Measurements from ENCODE around the gene TRIM40.

The TRIM40 gene, protein sequence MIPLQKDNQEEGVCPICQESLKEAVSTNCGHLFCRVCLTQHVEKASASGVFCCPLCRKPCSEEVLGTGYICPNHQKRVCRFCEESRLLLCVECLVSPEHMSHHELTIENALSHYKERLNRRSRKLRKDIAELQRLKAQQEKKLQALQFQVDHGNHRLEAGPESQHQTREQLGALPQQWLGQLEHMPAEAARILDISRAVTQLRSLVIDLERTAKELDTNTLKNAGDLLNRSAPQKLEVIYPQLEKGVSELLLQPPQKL

DNA sequence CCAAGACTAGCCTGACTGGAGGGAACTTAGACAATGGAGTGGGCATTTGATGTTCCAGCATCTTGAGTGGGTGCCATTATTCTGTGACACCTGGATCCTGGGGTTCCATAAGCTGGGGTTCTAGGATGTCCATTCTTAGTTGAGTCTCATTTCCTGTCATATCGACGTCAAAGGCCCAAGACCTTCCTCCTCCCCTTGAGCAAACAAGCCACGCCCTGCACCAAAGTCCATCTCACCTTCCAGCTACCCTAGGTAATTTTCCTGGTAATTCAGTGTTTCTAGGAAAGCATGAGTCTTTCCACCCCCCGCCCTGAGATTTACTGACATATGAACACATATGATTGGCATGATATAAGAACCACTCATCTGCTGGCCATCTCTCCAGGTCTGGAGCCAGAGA, at the start of gene TRIM40:
Gene TRIM40 (plus strand): TSS at position 384 of the 400 bp plus-strand sequence. CDS start 897 bp downstream, outside the sequence.
- DNase-seq (ENCODE audit: low read depth in 2 of 2) = no peak

DNA sequence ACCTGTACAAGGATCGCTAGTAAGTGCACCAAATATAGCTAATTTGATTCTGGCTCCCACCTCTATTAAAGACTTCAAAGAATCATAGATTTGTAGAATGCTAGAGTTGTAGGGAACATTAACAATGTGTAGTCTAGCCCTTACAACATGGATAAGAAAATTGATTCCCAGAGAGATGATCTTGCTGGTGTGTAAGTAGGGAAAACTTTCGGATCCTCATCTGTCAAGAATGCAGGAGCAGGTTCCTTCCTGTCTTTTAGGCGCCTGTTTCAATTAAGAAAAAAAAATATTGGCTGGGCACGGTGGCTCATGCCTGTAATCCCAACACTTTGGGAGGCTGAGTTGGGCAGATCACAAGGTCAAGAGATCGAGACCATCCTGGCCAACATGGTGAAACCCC, 48.1 kb upstream of the TRIM40 start:
- no peak for DNase-seq (ENCODE audit: low read depth in 2 of 2)

DNA sequence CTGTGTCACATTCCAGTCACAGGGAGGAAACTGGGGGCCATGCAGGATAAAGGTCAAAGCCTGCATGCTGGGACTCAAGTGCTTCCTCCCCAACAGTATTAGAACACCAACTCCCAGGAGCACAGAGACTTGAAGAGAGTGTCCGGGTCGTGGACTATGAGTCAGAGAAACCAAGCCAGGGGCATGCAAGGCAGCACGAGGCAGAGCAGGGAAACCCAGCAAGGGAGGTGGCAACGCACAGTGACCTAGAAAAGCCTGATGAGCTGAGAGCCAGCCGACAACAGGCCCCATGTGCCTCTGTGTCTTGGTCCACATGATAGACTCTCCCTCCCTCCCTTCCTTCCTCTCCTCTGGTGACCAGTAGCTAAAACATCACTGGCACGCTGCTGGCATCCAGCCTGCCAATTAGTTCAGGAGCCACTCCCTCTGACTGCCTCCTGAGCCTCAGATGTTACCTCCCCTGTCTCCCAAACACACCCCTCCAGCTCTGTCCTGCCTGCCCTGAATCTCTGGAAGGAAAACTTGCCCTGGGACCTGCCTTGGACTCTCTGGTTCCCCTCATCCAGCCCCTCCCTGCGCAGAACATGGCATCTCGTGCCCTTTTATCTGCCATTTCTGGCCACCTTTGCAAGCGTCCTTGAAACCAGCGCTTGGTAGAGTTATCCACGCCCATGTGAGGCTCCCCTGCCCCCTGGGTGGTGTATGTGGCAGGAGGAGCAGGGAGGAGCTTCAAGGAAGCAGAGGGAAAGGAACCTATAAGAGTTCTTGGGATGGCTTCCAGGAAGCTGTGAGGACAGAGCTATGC, 44.2 kb upstream of the TRIM40 start:
- DNase-seq (ENCODE audit: low read depth in 2 of 2) = no peak

DNA sequence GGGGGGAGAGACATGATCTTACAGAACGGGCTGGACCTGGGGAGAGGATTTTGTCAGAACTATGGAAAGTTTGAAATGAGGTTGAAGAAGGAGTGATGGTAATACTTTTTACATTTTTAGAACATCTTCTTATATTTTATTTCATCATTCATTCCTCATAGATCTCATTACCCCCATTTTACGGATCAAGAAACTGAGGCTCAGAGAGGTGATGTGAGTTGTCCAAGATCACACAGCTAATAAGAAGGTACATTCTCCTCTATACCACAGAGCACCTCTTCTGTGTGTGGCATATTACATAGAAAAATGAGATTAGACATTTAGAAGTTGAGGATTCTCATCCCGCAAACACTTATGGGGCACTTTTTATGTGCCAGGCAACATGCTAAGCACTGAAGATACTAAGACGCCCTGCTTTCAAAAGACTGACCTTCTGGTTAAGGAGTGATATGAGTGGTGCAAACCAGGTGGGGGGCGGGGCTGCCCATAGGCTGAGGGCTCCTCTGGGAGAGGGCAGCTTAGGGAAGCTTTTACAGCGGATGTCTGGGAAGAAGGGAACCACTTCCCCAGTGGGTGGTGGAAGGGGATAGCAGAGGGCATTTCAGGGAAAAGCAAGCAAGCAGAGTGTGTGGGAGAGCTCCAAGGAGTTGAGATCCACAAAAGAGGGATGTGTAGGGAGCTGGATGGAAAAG, 42.9 kb upstream of the TRIM40 start:
- DNase-seq (ENCODE audit: low read depth in 2 of 2) = no peak

DNA sequence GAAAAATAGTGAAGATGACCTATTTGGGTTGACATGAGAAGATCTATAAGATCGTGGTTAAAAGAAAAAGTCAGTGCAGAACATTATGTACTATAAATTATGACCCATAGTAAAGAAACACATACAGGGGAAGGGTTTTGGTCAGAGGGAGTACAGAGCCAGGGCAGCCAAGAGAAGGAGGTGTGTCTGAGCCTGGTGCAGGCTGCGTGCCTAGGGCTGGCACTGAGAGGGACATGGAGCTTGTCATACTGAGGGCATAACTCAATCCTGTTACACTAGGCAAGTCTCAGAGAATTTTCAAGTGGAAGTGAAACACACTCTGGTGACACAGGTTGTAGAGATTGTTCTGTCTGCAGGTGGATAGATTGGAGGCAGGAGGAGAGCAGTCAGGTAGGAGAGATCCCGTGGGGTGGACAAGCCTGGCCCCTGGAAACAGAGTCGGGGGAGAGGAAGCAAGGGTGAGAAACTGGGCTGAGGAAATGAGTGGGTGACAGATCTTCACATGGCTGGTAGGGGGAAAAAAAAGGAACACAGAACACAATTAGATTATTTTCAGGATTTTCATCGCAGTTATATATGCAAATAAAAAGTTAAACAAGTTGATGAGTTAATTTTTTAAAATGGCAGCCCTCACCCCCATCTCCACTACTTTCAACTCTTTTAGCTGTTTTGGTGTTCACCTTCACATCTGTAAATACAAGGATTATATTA, 41.8 kb upstream of the TRIM40 start:
- DNase-seq (ENCODE audit: low read depth in 2 of 2) = no peak

DNA sequence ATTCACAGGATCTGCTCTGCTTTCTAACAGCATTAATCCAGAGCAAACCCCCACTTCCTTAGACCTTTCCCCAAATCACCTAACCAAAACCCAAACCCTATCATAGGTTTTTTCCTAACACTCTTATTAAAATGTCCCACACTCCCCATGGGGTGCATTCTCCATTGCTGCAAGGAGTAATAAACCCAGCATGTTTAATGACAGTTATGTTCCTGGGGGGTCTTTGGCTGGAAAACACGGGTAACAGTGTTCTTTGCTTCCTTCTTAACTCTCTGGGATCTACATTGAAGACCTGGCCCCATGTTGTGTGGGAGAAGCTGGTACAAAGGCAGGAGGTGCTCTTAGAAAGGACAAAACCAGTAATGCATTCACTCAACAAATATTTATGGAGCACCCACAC, 39.1 kb upstream of the TRIM40 start:
- DNase-seq (ENCODE audit: low read depth in 2 of 2) = no peak

DNA sequence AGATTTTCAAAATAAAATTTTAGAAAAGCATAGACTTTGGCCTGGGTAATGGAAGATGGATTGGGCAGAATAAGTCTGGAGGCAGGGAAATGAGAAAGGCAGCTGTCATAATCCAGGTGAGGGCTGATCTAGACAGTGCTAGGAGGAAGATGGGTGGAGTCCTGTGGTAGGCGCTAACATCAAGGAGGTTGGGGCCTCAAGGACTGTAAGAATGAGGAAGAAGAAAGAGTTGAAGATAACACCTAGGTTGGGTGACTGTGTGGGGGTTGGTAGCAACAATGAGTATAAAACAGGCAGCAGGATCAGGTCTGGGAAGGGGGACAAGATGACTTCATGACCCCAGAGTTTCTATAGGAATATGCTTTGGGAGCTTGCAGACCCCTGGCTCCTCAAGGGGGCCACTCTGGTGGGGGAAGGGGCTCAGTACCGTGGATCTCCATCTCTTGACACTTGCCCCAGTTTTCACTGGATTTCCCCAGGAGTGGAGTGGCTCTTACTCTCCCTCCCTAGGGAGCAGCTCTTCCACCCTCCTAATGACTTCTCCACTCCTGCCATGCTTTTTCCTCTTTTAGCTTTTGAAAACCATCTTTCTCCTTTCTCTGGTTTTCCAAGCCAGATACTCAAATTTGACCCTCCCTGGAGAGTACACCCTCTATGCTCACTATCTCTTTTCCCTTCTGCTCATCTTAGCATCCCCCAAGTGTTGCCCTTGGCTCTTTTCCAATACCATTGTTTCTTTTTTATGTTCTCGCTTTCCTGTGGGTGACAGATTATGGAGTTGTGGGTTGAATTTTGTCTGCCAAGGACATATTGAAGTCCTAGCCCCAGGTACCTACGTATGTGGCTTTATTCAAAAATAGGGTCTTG, 37.8 kb upstream of the TRIM40 start:
- no peak for DNase-seq (ENCODE audit: low read depth in 2 of 2)

DNA sequence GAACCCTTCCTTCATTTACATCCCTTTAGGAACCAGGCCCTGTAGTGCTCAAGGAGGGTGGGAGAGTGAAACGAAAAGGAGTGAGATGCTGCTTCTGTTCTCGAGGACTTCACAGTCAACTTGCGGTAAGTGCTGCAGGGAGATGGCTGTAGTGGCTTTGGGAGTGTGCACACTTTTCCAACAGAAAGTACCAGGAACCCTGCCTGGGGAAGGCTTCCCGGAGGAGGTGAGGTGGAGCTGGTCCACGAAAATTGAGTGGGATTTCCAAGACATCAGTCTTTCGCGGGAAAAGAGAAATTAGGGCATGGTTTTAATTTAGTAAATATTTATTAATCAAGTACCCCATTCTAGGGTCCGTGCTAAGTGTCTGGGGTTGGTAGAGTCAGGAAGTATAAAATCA, 35.8 kb upstream of the TRIM40 start:
- no peak for DNase-seq (ENCODE audit: low read depth in 2 of 2)

DNA sequence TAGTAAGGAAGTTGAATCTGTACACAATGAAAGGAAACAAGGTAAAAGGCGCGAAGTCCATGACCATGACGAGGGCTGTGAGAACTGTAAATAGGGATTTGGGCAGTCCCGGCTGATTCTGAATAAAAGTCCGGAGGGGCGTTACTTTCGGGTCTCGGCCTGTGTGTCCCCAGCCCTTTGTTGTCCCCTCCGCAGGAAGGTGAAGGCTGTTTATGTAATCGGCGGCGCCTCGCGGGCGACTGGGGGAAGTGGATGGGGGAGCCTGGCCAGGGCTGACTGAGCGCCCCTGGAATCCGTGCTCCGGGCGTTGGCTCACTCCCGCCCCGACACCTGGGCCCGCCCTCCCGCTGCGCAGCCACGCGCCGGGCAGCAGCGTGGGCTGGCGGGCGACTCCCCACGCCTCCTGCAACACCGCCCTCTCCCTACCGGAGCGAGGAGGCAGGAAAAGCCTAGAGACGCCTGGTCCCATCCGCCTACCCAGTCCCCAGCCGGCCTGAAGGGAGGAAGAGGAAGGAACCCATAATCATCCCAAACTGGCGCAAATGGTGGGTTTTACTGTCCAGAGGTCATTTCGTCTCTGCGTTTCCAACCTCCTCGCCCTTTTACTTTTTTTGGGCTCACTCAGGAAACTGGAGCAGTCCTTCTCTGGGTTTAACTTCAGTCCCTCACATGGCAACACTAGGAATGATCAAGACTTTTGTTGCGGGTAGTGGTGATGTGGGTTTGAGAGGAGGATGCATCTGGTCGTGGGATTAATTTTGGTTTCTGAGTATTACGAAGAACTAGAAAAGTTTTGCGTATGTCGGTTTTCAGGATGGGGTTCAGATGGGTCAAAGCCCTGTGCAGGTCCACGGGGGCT, 35.1 kb upstream of the TRIM40 start:
- no peak for DNase-seq (ENCODE audit: low read depth in 2 of 2)

DNA sequence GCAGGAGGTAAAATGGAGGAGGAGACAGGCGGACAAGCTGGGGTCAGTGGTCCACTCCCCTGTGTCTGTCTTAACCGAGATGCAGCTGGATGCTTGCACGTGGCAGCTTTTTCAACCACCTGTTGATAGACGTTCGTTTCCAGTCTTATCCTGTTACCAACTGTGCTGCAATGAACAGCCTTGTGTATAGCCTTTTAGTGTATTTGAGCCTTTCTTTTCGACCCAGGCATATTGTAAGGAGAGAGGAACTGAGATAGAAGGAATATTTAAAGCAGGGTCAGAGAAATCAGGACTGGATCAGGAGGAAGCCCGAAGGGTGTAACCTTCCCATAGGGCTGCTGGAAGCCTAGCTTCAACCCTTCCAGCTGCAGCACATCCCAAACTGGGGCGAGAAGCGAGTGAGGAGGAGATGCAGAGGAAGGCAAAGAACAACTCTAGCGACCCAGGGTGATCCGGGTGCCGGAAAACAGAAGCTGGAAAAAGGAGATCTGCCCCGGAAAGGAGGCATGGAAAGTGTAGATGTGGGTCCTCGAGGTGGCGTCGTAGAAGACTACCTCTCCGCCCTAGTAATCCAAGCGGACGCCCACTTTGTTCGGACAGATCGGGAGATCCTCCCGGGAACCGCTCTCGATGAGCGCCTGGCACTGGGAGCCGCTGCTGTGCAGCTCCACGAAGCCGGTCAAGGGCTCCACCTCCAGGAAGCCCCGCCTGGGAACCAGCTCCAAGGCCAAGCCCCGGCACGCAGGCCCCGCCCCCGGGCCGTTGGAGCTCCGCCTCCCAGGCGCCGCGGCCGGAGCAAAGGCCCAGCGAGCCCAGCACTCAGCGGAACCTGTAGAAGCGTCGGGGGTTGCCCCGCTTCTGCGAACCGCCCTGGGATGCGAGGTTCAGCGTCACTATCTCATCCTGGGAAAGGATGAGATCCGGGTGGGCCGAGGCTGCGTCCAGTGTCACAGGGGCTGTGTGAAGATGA, 34.2 kb upstream of the TRIM40 start:
- DNase-seq (ENCODE audit: low read depth in 2 of 2) = peak; percentile 38 to 47

DNA sequence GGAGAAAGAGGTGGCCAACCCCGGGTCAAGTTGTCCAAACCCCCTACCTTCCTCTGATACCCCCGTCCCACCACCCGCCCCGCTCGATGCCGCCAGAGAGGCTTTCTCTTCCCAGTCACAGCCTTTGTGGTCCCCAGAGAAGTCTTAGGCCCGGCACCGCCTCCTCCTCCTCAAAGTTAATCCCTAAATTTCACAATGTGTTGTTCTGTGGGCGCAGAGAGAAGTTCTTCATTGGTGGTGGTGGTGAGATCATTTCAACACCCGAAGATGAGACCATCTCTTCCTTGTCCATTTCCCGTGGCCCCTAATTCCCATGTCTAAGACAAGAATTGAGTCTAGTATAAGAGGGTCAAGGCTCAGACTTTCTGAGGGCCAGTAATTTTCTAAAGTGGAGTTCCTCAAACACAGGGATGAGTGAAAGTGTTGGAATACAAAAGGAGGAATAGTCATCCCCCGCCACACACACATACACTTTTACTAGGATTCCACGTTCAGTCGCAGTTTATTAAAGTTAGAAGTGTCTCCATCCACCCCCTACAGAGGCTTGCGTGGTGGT, 33.4 kb upstream of the TRIM40 start:
- peak in 1 of 2 experiments; percentile 17 for DNase-seq (ENCODE audit: low read depth in 2 of 2)

DNA sequence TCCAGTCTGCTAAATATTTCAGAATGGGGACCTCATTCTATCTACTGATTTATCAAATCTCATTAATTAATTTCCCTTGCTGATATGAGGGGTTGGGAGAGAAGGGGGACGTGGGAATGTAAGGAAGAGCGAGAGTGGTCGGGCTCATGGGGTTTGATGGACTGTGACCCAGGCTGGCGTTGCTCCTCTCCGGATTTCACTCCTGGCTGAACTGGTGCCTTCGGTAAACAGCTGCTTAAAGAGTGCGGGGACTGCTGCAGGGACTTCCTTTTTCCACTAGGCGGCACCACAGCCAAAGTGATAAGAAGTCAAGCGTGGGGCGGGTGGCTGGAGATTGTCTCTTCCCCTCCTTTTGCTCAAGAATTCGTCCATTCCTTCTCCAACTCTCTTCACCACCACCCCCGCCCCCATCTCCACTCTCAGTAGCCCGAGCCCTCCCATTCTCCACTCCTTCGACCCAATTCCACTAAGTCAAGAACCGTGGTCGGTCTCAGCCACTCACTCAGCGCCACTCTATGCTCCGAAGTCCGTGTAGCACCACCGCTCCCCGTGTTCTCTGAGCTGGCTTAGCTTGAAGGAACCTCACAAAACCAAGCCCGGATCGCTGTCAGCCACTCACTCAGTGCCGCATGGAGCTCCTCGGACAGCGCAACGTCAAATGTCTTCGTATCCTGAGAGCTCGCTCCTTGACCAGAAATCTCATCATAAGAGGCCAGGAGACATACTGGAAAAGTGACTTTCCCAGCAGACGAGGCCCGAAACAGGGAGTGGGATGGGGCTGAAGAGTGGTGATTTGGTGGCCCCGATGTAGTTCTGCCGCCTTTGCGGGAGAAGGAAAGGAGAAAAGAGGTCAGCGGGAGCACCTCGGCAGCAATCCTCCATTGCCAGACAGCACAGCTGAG, 32.7 kb upstream of the TRIM40 start:
- DNase-seq (ENCODE audit: low read depth in 2 of 2) = peak; percentile 61 to 67

DNA sequence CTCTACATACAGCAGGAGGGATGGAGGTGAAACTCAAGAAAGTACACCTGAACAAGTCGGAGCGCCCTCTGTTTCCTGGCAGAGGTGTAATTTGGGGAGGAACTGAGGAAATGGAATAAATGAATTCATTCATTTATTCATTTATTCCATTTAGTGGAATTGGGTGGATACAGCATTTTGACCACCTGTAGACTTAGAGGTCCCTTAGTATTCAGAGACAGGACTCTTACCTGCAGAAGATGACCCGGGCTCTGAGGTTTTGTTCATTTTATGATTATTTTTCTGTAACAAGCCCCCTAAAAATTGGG, 32.1 kb upstream of the TRIM40 start:
- no peak for DNase-seq (ENCODE audit: low read depth in 2 of 2)

DNA sequence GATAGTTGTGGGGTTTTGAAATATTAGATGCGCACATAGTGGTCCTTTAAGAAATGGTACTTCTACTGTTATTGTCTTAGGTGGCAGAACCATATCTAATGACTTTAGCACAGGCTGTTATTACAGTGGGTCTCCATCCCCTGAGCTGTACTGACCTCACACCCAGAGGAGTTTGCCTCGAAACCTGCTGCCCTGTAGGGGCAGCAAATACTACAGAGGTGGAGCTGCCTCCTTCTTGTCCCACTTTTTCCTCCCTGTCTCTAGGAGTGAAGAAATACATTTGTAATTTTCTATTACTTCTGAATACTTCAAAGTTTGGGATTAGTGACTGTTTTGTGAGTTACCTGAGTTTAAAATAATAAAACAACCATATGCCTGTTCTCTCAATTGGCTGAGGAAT, 31.3 kb upstream of the TRIM40 start:
- no peak for DNase-seq (ENCODE audit: low read depth in 2 of 2)

DNA sequence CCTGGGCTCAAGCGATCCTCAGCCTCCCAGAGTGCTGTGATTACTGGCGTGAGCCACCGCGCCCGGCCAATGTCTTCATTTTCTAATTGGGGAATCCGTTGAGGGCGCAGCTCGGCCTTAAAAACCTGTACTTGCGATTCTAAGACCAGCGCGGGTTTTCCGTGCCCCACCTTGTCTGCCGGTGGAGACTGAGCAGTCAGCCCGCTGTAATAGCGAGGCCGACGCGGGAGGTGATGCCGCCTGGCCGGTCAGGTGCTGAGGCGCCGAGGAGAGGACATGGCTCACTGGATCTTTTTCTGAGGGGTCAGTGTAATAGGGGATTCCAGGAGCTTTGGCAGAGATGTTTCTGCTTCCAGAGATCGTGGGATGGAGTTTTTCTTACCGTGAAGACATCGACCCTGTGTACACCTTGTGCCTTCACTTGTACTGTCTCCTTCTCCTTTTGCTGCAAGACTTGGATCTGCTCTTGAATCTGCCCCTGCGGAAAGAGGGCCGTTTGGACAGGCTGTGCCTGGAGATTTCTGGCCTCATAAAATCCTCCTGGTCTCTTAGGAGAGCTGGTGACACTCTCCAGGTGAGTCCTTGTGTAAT, 24.6 kb upstream of the TRIM40 start:
- DNase-seq (ENCODE audit: low read depth in 2 of 2) = no peak

DNA sequence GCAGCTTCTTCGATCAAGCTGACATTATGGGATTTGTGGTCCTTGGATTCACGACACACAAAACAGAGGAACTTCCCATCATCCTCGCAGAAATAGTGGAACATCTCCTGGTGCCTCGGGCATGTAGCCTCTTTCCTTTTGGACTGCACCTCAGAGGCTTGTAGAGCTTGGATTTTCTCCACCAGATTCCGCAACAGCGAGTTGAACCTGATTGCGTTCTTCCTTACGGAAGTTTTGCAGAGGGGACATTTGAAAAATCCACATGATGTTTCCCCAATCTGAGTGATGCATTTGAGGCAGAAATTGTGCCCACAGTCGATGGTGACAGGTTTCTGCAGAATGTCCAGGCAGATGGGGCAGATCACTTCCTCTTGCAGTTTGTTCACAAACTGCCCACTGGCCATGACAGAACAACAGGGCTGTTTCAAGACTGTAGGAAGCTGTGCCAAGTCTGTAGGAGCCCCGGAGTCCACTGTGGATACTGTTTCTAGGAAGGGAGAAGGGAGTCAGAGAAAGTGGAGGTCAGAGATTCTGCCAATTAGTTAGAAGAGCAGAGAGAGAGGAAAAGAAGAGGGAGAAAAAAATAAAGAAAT, 23.4 kb upstream of the TRIM40 start:
- DNase-seq (ENCODE audit: low read depth in 2 of 2) = no peak
